Measurements from ENCODE around the gene E2F1.

The E2F1 gene

GRCh38 chr20:33673410-33674293 is 12.5 kb downstream of the E2F1 start:
- no peaks in the 10 kb centered on the region for H3K9me3 ChIP-seq (ENCODE audit: control insufficient read depth, low read depth, low read length)
- H3K36me3 ChIP-seq (ENCODE audit: control insufficient read depth, low read depth, low read length), result peaks cover 18% of the 10 kb centered on the region
- peak overlapping the region; percentile 72 for H3K4me3 ChIP-seq (ENCODE audit: low read length)
- no peak overlapping the region for H3K27ac ChIP-seq (ENCODE audit: low read length)
- no peaks in the 10 kb centered on the region for H3K27me3 ChIP-seq (ENCODE audit: control insufficient read depth, insufficient read depth, low read length)
- peak overlapping the region; percentile 52 for H3K9ac ChIP-seq (ENCODE audit: low read length)
- H3K4me1 ChIP-seq (ENCODE audit: control insufficient read depth, low read depth, low read length), result peaks cover 17% of the 10 kb centered on the region

DNA sequence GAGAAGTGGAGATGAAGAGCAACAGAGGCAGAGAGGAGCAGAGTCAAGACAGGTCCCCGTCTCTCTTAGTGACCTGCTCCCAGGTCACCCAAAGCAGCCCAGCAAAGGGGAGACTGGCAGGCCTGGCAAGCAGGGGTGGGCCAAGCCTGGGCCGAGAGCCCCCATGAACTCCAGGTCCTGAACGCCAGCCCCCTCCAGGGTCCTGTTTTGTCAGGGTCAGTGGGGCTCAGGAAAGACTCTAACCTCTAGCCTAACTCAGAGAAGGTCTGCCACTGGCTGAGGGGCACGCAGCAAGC is 13.1 kb downstream of the E2F1 start:
- no peaks in the 10 kb centered on the region for H3K27me3 ChIP-seq (ENCODE audit: control insufficient read depth, insufficient read depth, low read length)
- H3K36me3 ChIP-seq (ENCODE audit: control insufficient read depth, low read depth, low read length), result peaks cover 13% of the 10 kb centered on the region
- peak overlapping the region; percentile 72 for H3K4me3 ChIP-seq (ENCODE audit: low read length)
- H3K9me3 ChIP-seq (ENCODE audit: control insufficient read depth, low read depth, low read length), result no peaks in the 10 kb centered on the region
- H3K27ac ChIP-seq (ENCODE audit: low read length), result no peak overlapping the region
- H3K9ac ChIP-seq (ENCODE audit: low read length), result no peak overlapping the region
- peaks cover 17% of the 10 kb centered on the region for H3K4me1 ChIP-seq (ENCODE audit: control insufficient read depth, low read depth, low read length)

- peaks cover 3% of the 10 kb centered on the region for H3K27me3 ChIP-seq (ENCODE audit: control insufficient read depth, insufficient read depth, low read length)
- H3K9ac ChIP-seq (ENCODE audit: low read length), result no peak overlapping the region
- no peak overlapping the region for H3K27ac ChIP-seq (ENCODE audit: low read length)
- H3K4me1 ChIP-seq (ENCODE audit: control insufficient read depth, low read depth, low read length), result peaks cover 17% of the 10 kb centered on the region
- no peaks in the 10 kb centered on the region for H3K9me3 ChIP-seq (ENCODE audit: control insufficient read depth, low read depth, low read length)
- peaks cover 8% of the 10 kb centered on the region for H3K36me3 ChIP-seq (ENCODE audit: control insufficient read depth, low read depth, low read length)
- H3K4me3 ChIP-seq (ENCODE audit: low read length), result peak overlapping the region; percentile 72
Measured at GRCh38 chr20:33672426-33673113, 13.6 kb downstream of the E2F1 start.

DNA sequence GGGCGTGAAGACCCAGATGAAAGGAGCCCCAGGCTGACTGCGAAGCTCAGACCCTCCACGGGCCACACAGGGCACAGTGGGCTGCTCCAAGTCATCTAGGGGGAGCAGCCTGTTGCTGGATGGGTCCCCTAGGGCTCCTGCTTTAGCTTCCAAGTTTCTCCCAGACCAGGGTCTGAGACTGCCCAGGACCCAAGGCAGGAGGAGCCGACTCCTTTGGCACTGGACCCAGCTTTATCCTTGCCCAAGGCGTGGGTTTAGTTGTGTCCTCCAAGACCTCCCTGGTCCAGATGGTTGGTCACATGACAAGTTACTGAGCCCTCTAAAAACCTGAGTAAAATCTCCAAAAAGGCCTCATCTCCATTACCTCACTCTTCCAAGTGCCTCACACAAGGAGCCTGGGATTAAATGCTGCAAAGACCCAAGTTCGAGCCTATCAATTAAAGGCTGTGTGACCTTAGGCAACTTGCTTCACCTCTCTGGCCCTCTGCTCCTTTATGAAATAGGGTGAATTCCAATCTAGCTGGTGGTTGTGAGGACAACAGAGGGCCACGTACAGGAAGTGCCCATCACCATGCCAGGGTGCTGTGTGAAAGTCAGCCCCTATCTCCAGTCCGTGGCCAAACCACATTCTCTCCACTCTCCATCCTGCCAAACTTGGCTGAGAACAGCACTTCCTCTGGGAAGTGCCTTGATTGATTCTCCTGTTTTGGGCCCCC is 14.5 kb downstream of the E2F1 start:
- peaks cover 7% of the 10 kb centered on the region for H3K36me3 ChIP-seq (ENCODE audit: control insufficient read depth, low read depth, low read length)
- no peak overlapping the region for H3K9ac ChIP-seq (ENCODE audit: low read length)
- no peak overlapping the region for H3K27ac ChIP-seq (ENCODE audit: low read length)
- H3K9me3 ChIP-seq (ENCODE audit: control insufficient read depth, low read depth, low read length), result no peaks in the 10 kb centered on the region
- H3K4me3 ChIP-seq (ENCODE audit: low read length), result no peak overlapping the region
- H3K4me1 ChIP-seq (ENCODE audit: control insufficient read depth, low read depth, low read length), result peaks cover 17% of the 10 kb centered on the region
- peaks cover 8% of the 10 kb centered on the region for H3K27me3 ChIP-seq (ENCODE audit: control insufficient read depth, insufficient read depth, low read length)

- H3K4me1 ChIP-seq (ENCODE audit: control insufficient read depth, low read depth, low read length), result peaks cover 20% of the 10 kb centered on the region
- no peak overlapping the region for H3K27ac ChIP-seq (ENCODE audit: low read length)
- peaks cover 8% of the 10 kb centered on the region for H3K27me3 ChIP-seq (ENCODE audit: control insufficient read depth, insufficient read depth, low read length)
- H3K4me3 ChIP-seq (ENCODE audit: low read length), result no peak overlapping the region
- no peak overlapping the region for H3K9ac ChIP-seq (ENCODE audit: low read length)
- no peaks in the 10 kb centered on the region for H3K9me3 ChIP-seq (ENCODE audit: control insufficient read depth, low read depth, low read length)
- H3K36me3 ChIP-seq (ENCODE audit: control insufficient read depth, low read depth, low read length), result no peaks in the 10 kb centered on the region
Measured at GRCh38 chr20:33670715-33671499, 15.3 kb downstream of the E2F1 start.

DNA sequence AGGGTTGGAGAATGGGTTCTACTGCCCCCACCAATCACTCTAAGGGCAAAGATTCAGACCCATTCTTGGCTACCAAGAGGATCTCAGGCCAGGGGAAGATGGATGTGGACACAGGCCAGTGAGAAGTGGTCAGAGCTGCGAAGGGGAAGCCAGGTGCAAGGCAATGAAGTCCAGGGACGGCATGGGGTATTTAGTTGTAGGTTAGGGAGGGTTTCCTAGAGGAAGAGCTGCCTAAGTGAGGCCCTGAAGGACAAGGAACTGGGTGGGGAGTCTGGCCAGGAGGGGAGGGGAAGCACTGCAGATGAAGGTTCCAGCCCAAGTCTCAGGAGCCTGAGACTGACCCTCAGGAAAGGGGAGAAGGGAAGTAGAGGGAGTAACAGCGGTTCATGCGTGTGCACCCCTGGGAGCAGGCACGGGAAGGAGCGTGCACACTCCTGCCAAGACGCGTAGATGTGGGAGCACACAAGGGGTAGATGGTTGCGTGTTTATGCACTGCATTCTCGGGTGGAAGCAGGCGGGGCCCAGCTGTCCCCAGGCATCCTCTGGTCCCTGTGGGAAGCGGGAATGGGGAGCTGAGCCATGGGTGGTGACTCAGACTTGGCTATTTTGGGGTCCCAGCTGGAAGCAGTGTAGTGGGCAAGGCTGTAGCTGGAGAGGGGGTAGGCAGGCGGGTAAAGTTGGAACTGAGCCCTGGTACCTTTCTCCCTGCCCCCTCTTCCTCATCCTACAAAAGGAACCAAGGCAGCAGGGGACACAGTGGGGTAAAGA is 16.1 kb downstream of the E2F1 start:
- H3K9me3 ChIP-seq (ENCODE audit: control insufficient read depth, low read depth, low read length), result no peaks in the 10 kb centered on the region
- no peaks in the 10 kb centered on the region for H3K36me3 ChIP-seq (ENCODE audit: control insufficient read depth, low read depth, low read length)
- no peak overlapping the region for H3K9ac ChIP-seq (ENCODE audit: low read length)
- H3K4me1 ChIP-seq (ENCODE audit: control insufficient read depth, low read depth, low read length), result peaks cover 17% of the 10 kb centered on the region
- H3K4me3 ChIP-seq (ENCODE audit: low read length), result no peak overlapping the region
- H3K27ac ChIP-seq (ENCODE audit: low read length), result no peak overlapping the region
- peaks cover 8% of the 10 kb centered on the region for H3K27me3 ChIP-seq (ENCODE audit: control insufficient read depth, insufficient read depth, low read length)

DNA sequence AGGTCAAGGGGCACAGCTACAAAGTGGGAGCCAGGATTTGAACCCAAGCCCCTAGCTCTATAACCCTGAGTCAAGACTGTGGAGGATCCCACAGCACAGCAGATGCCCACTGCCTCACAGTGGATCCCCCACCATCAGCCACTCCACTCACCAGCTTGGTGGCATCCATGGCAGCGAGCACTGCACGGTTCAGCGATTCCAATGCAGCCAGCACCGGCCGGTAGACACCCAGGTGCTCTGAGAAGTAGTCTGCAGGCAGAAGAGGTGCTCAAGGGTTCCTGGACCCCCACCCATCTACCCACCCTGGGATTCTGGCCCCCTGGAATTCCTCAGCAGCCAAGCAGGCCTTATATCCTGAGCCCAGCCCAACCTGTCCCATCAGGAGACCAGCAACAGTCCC is 17.0 kb downstream of the E2F1 start:
- Histone ChIP-seq H3K4me3 (ENCODE audit: low read length) (no peak overlapping the region), H3K27me3 (ENCODE audit: control insufficient read depth, insufficient read depth, low read length) (peaks cover 8% of the 10 kb centered on the region), H3K27ac (ENCODE audit: low read length) (no peak overlapping the region), H3K9me3 (ENCODE audit: control insufficient read depth, low read depth, low read length) (no peaks in the 10 kb centered on the region), H3K9ac (ENCODE audit: low read length) (no peak overlapping the region), H3K4me1 (ENCODE audit: control insufficient read depth, low read depth, low read length) (peaks cover 16% of the 10 kb centered on the region), H3K36me3 (ENCODE audit: control insufficient read depth, low read depth, low read length) (no peaks in the 10 kb centered on the region)

GRCh38 chr20:33668466-33669155 is 17.6 kb downstream of the E2F1 start:
- Histone ChIP-seq H3K9ac (ENCODE audit: low read length) (no peak overlapping the region), H3K4me3 (ENCODE audit: low read length) (no peak overlapping the region), H3K9me3 (ENCODE audit: control insufficient read depth, low read depth, low read length) (no peaks in the 10 kb centered on the region), H3K27ac (ENCODE audit: low read length) (no peak overlapping the region), H3K27me3 (ENCODE audit: control insufficient read depth, insufficient read depth, low read length) (peaks cover 8% of the 10 kb centered on the region), H3K4me1 (ENCODE audit: control insufficient read depth, low read depth, low read length) (peaks cover 19% of the 10 kb centered on the region), H3K36me3 (ENCODE audit: control insufficient read depth, low read depth, low read length) (no peaks in the 10 kb centered on the region)

DNA sequence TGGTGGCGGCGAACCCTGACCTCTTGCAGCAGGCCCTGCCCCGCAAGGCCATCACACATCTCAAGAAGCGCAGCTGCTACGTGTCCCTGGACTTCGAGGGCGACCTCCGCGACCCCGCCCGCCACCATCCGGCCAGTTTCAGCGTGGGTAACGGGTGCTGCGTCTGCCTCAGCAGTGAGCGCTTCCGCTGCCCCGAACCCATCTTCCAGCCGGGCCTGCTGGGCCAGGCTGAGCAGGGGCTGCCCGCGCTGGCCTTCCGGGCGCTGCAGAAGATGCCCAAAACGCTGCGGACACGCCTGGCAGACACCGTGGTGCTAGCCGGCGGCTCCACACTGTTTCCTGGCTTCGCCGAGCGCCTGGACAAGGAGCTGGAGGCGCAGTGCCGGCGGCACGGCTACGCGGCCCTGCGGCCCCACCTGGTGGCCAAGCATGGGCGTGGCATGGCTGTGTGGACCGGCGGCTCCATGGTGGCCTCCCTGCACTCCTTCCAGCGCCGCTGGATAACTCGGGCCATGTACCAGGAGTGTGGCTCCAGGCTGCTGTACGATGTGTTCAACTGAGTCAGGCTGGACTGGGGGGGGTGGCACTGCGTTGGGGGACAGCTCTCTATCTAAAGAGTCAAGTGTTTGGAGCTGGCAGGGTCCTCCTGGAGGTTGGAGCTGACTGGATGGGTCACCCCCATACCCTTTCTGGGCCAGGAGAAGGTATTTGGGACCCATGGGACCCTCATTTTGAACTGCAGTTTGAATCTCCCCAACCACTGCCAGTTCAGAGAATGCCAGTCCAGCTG is 18.3 kb downstream of the E2F1 start:
- Histone ChIP-seq H3K27me3 (ENCODE audit: control insufficient read depth, insufficient read depth, low read length) (peaks cover 8% of the 10 kb centered on the region), H3K36me3 (ENCODE audit: control insufficient read depth, low read depth, low read length) (no peaks in the 10 kb centered on the region), H3K4me3 (ENCODE audit: low read length) (peak overlapping the region; percentile 61), H3K9ac (ENCODE audit: low read length) (no peak overlapping the region), H3K9me3 (ENCODE audit: control insufficient read depth, low read depth, low read length) (no peaks in the 10 kb centered on the region), H3K27ac (ENCODE audit: low read length) (no peak overlapping the region), H3K4me1 (ENCODE audit: control insufficient read depth, low read depth, low read length) (peaks cover 13% of the 10 kb centered on the region)

DNA sequence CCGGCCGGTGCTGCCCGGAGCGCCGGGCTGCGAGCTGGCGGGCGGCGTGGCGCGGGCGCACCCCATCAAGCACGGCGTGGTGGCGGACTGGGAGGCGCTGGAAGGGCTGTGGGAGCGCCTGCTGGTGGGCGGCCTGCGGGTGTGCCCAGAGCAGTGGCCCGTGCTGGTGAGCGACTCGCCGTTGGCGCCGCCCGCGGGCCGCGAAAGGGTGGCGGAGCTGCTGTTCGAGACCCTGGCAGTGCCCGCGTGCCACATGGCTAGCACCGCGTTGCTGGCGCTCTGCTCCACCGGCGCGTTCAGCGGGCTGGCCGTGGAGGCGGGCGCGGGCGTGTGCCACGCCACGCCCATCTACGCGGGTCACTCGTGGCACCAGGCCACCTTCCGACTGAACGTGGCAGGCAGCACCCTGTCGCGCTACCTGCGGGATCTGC is 18.9 kb downstream of the E2F1 start:
- H3K9ac ChIP-seq (ENCODE audit: low read length), result no peak overlapping the region
- H3K4me3 ChIP-seq (ENCODE audit: low read length), result peak overlapping the region; percentile 61
- no peak overlapping the region for H3K27ac ChIP-seq (ENCODE audit: low read length)
- no peaks in the 10 kb centered on the region for H3K36me3 ChIP-seq (ENCODE audit: control insufficient read depth, low read depth, low read length)
- H3K27me3 ChIP-seq (ENCODE audit: control insufficient read depth, insufficient read depth, low read length), result peaks cover 8% of the 10 kb centered on the region
- H3K9me3 ChIP-seq (ENCODE audit: control insufficient read depth, low read depth, low read length), result no peaks in the 10 kb centered on the region
- H3K4me1 ChIP-seq (ENCODE audit: control insufficient read depth, low read depth, low read length), result peaks cover 13% of the 10 kb centered on the region

Measured in iPS-18a (cell line).